ENCODE data around the gene STEAP1. TPM values are rescaled to one million over a fixed set of nuclear protein-coding genes. Genes with fewer than 3 reads are reported as not detected.
"Not testable (repeated sequence)": the region's sequence is repeated elsewhere in the genome, so short reads cannot be mapped to it uniquely, and the experiment has no call there.

Gene STEAP1
- 10 to 100 TPM; 10.4 to 16.2 (median 14.0) TPM for polyA plus RNA-seq (ENCODE audit: insufficient read length in 3 of 3)
- long read RNA-seq, donor 1, partial matches to known transcripts = 0 of 3 reads
- long read RNA-seq, donor 1, other reads (novel, unspliced or antisense) = 0 of 3 reads
- long read RNA-seq, donor 2, partial matches to known transcripts = 0 of 3 reads
- long read RNA-seq, donor 2, other reads (novel, unspliced or antisense) = 0 of 3 reads
- long read RNA-seq, donor 3, partial matches to known transcripts = 0 of 2 reads
- long read RNA-seq, donor 3, other reads (novel, unspliced or antisense) = 0 of 2 reads
- long read RNA-seq, donor 4, partial matches to known transcripts = 0 of 2 reads
- long read RNA-seq, donor 4, other reads (novel, unspliced or antisense) = 0 of 2 reads
- long read RNA-seq, donor 5 = 0 reads
- long read RNA-seq, donor 6, partial matches to known transcripts = 0 of 1 reads
- long read RNA-seq, donor 6, other reads (novel, unspliced or antisense) = 0 of 1 reads
- long read RNA-seq, donor 7, transcript STEAP1-201 (5 exons, 1,313 nt) = major isoform, 5 of 5 reads
- long read RNA-seq, donor 7, partial matches to known transcripts = 0 of 5 reads
- long read RNA-seq, donor 7, other reads (novel, unspliced or antisense) = 0 of 5 reads
- long read RNA-seq, donor 8 = 0 reads
- long read RNA-seq, donor 9, partial matches to known transcripts = 0 of 2 reads
- long read RNA-seq, donor 9, other reads (novel, unspliced or antisense) = 0 of 2 reads
- long read RNA-seq, donor 10, partial matches to known transcripts = 0 of 3 reads
- long read RNA-seq, donor 10, other reads (novel, unspliced or antisense) = 0 of 3 reads
- long read RNA-seq, donor 11, partial matches to known transcripts = 0 of 3 reads
- long read RNA-seq, donor 11, other reads (novel, unspliced or antisense) = 0 of 3 reads
- long read RNA-seq, donor 12, partial matches to known transcripts = 0 of 4 reads
- long read RNA-seq, donor 12, other reads (novel, unspliced or antisense) = 0 of 4 reads
- long read RNA-seq, donor 13 = 0 reads
- long read RNA-seq, donor 14, partial matches to known transcripts = 0 of 1 reads
- long read RNA-seq, donor 14, other reads (novel, unspliced or antisense) = 0 of 1 reads
- long read RNA-seq, donor 15, partial matches to known transcripts = 0 of 2 reads
- long read RNA-seq, donor 15, other reads (novel, unspliced or antisense) = 0 of 2 reads
- long read RNA-seq, donor 16, transcript STEAP1-201 (5 exons, 1,313 nt) = major isoform, 10 of 11 reads
- long read RNA-seq, donor 16, partial matches to known transcripts = 0 of 11 reads
- long read RNA-seq, donor 16, other reads (novel, unspliced or antisense) = 0 of 11 reads

- peak; percentile 67 to 83 (median 78) for DNase-seq (ENCODE audit: extremely low read depth in 1 of 11, low read depth in 9 of 11, low spot score in 4 of 11)
Observed at GRCh38 chr7:90153943-90154771, at the start of gene STEAP1. Gene STEAP1, plus strand, starts transcription at chr7:90154469. Its CDS starts 5,320 bp downstream, at chr7:90159789.

DNA sequence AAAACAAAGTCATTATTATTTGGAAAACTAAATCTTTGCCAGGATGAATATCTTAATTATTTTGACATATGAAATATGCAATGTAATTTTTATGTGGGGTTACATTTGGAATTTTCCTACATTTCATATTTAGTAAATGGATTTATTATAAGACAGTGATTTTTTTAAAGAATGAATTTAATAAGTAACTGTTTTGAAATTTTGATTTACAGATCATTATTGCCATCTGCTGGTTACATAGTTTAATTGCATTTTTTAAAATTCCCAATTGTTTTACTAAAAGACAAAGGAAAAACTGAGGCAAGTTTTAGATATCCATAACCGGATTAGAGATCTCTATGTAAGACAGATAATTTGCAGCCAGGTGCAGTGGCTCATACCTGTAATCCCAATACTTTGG, 39.3 kb upstream of the STEAP1 start:
- DNase-seq (ENCODE audit: extremely low read depth in 1 of 11, low read depth in 9 of 11, low spot score in 4 of 11) = not testable (repeated sequence)

GRCh38 chr7:90118551-90119177, 35.6 kb upstream of the STEAP1 start:
- DNase-seq (ENCODE audit: extremely low read depth in 1 of 11, low read depth in 9 of 11, low spot score in 4 of 11) = peak in 5 of 11 donors; percentile 0 to 13 (median 11)

- peak in 6 of 11 donors; percentile 5 to 32 (median 21) for DNase-seq (ENCODE audit: extremely low read depth in 1 of 11, low read depth in 9 of 11, low spot score in 4 of 11)
Observed at GRCh38 chr7:90119178-90119971, 34.9 kb upstream of the STEAP1 start.

DNA sequence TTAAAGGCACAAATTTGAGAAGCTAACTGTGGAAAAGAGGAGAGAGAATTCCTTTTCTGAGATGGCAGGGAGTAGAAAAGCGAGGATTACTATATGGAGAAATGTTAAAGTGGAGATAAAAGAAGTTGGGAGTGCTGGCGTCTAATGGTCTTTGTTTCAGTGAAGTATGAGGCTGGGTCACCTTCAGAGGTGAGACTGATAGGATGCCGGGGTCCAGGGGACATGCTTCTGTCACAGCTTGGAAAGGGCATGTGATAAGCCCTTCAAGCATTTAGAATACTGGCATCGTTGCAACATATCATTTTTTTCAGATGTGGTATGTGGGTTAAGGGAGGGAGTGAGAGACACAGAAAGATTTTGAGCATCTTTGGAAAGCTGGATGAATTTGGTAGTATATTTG, 34.1 kb upstream of the STEAP1 start:
- not testable (repeated sequence) for DNase-seq (ENCODE audit: extremely low read depth in 1 of 11, low read depth in 9 of 11, low spot score in 4 of 11)

DNA sequence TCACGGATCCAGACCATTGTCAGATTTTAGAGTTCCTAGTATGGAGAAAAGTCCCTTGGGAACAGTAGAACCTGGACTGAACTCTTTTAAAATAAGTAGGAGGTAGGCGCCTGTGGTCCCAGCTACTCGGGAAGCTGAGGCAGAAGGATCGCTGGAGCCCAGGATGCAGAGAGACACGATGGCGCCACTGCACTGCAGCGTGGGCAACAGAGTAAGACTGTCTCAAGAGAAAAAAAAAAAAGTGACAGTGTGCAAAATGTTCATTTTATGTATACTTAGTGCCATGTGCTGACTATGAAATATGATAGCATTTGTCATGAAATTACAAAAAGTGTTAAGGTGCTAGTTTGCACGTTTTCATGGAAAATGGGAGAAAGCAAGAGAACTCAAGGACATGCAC, 22.5 kb upstream of the STEAP1 start:
- not testable (repeated sequence) for DNase-seq (ENCODE audit: extremely low read depth in 1 of 11, low read depth in 9 of 11, low spot score in 4 of 11)

- DNase-seq (ENCODE audit: extremely low read depth in 1 of 11, low read depth in 9 of 11, low spot score in 4 of 11) = not testable (repeated sequence)
Observed at GRCh38 chr7:90147079-90147960, 6.9 kb upstream of the STEAP1 start.

DNA sequence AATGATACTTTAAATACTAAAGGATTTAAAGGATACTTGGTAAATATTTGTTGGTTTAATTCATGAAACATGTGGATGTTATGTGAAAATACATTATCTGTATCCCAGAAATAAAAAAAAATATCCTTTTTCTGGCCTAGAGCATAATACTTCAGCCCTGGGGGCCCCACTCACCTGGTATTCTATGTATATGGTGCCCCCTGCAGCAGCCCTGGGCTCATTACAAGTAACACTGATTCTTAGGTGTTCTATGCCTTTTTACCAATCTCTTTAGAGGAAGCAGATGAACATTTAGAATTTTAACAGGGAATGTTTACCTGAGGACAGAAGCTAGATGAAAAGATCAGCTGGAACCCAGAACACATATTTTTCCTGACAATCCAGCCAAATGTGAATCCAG, 4.8 kb upstream of the STEAP1 start:
- not testable (repeated sequence) for DNase-seq (ENCODE audit: extremely low read depth in 1 of 11, low read depth in 9 of 11, low spot score in 4 of 11)

GRCh38 chr7:90151884-90152283, 2.4 kb upstream of the STEAP1 start:
- DNase-seq (ENCODE audit: extremely low read depth in 1 of 11, low read depth in 9 of 11, low spot score in 4 of 11) = not testable (repeated sequence)

GRCh38 chr7:90152642-90153253, 1.5 kb upstream of the STEAP1 start:
- DNase-seq (ENCODE audit: extremely low read depth in 1 of 11, low read depth in 9 of 11, low spot score in 4 of 11) = peak in 9 of 11 donors; percentile 4 to 42 (median 24)

- no peak for DNase-seq (ENCODE audit: extremely low read depth in 1 of 11, low read depth in 9 of 11, low spot score in 4 of 11)
Observed at GRCh38 chr7:90155206-90155605, 937 bp downstream of the STEAP1 start.

DNA sequence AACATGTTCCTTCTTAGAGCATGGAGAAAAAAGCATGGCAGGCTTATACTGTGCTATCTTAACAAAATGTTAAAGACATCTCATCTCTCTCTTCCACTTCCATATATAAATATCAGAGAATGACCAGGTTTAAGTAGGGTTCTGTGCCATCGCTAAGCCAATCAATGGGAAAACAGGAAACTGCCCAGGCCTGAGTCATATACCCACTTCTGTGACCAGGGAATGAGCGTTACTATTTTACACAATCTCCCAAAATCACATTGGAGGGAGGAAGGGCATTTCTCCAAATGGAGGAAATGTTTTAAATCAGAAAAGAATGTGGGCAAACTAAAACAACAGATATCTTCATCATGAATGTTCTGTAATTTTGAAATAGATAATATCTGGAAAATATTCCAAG, 3.1 kb downstream of the STEAP1 start:
- not testable (repeated sequence) for DNase-seq (ENCODE audit: extremely low read depth in 1 of 11, low read depth in 9 of 11, low spot score in 4 of 11)

DNA sequence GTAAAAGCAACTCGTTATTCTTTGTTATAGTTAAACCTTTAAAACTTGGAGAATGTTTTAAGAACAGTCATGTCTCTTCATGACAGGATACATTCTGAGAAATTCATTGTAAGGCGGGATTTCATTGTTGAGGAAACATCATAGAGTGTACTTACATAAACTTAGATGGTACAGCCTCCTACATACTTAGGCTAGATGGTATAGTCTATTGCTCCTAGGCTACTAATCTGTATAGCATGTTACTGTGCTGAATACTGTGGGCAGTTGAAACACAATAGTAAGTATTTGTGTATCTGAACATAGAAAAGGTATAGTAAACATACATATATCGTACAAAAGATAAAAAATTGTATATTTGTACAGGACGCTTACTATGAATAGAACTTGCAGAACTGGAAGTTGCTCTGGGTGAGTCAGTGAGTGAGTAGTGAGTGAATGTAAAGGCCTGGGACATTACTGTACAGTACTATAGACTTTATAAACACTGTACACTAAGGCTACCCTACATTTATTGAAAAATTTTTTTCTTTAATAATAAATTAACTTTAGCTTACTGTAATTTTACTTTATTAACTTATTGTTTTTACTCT, 3.6 kb downstream of the STEAP1 start:
- not testable (repeated sequence) for DNase-seq (ENCODE audit: extremely low read depth in 1 of 11, low read depth in 9 of 11, low spot score in 4 of 11)

GRCh38 chr7:90163534-90163933, 9.3 kb downstream of the STEAP1 start:
- DNase-seq (ENCODE audit: extremely low read depth in 1 of 11, low read depth in 9 of 11, low spot score in 4 of 11) = no peak

- no peak for DNase-seq (ENCODE audit: extremely low read depth in 1 of 11, low read depth in 9 of 11, low spot score in 4 of 11)
Observed at GRCh38 chr7:90165724-90166123, 11.5 kb downstream of the STEAP1 start.
